GM15510 (cell line): Measurements from ENCODE around the gene CASKIN2.

Source experiments
- POLR2A ChIP-seq: IDR thresholded peaks from 3 replicates; pipeline ENCODE4 v1.6.1; 2011; ENCODE audit warnings: borderline replicate concordance; ENCODE audit not compliant: insufficient read length; ENCODE audit errors: extremely low read depth

The CASKIN2 gene

GRCh38 chr17:75504347-75505151 is 10.8 kb downstream of the CASKIN2 start:
- TF ChIP-seq POLR2A: no peak

GRCh38 chr17:75503976-75504346 is 11.4 kb downstream of the CASKIN2 start:
- TF ChIP-seq POLR2A: no peak

- TF ChIP-seq POLR2A: no peak
Observed at GRCh38 chr17:75503337-75503950, 11.9 kb downstream of the CASKIN2 start.

- no peak for TF ChIP-seq POLR2A
Observed at GRCh38 chr17:75502721-75503329, 12.5 kb downstream of the CASKIN2 start.

GRCh38 chr17:75502072-75502720 is 13.1 kb downstream of the CASKIN2 start:
- TF ChIP-seq POLR2A: no peak

- TF ChIP-seq POLR2A: no peak
Observed at GRCh38 chr17:75501378-75502071, 13.8 kb downstream of the CASKIN2 start.

- no peak for TF ChIP-seq POLR2A
Observed at GRCh38 chr17:75500419-75501216, 14.7 kb downstream of the CASKIN2 start.

GRCh38 chr17:75499313-75500022 is 15.9 kb downstream of the CASKIN2 start:
- TF ChIP-seq POLR2A: no peak

- no peak for TF ChIP-seq POLR2A
Observed at GRCh38 chr17:75498726-75499213, 16.6 kb downstream of the CASKIN2 start.

- TF ChIP-seq POLR2A: no peak
Observed at GRCh38 chr17:75498039-75498725, 17.2 kb downstream of the CASKIN2 start.

GRCh38 chr17:75496005-75496404 is 19.3 kb downstream of the CASKIN2 start:
- no peak for TF ChIP-seq POLR2A

- no peak for TF ChIP-seq POLR2A
Observed at GRCh38 chr17:75494326-75494877, 20.9 kb downstream of the CASKIN2 start.

- no peak for TF ChIP-seq POLR2A
Observed at GRCh38 chr17:75493476-75494129, 21.7 kb downstream of the CASKIN2 start.
